AG04449 (cell line): ENCODE results near the gene TUT7.

Experiments used
- CTCF ChIA-PET: fragments of 350-600 bp; formaldehyde crosslinking; extraction: SDS; loops from one replicate; lab custom pipeline; 2021; ENCODE audit warnings: antibody characterized with exemption; lab: Yijun Ruan, JAX
- POLR2A ChIA-PET: fragments of 400-600, 350-600 bp; formaldehyde crosslinking; extraction: SDS; loops from one replicate; lab custom pipeline; 2020; ENCODE audit warnings: antibody characterized with exemption, inconsistent platforms; lab: Yijun Ruan, JAX
- DNase-seq: peaks from one replicate; pipeline ENCODE4 v3.0.0-alpha.2; 2010; ENCODE audit warnings: low read depth, low spot score
- H3K4me3 ChIP-seq: 2 replicates; pipeline ENCODE4 v1.5.1; 2011; ENCODE audit warnings: low read depth, mild to moderate bottlenecking, control low read depth, low read length
- CTCF ChIP-seq: IDR thresholded peaks from one replicate; pipeline ENCODE4 v1.5.1; 2011; ENCODE audit warnings: mild to moderate bottlenecking, moderate library complexity, low read length, control low read depth, inconsistent platforms; ENCODE audit not compliant: insufficient read depth; ENCODE audit errors: missing control alignments

TUT7 gene

GRCh38 chr9:86356871-86357866 lies 3.0 kb upstream of the TUT7 start:
- H3K4me3 ChIP-seq: no peak overlapping the region
- ChIA-PET POLR2A (interaction anchor here (0.8 kb wide), 1 partner anchor 10 kb away, joined by 3 read pairs; no protein-coding TSS in a partner anchor), CTCF (interaction anchor here (0.9 to 1.2 kb wide), 2 partner anchors 8 to 55 kb away, joined by 3 read pairs; no protein-coding TSS in a partner anchor)
- no peak for DNase-seq
- TF ChIP-seq CTCF: no peak

- no peak for DNase-seq
- H3K4me3 ChIP-seq: no peak overlapping the region
- TF ChIP-seq CTCF: no peak
- ChIA-PET CTCF (no interaction called here), POLR2A (no interaction called here)
These were observed 1.6 kb upstream of the TUT7 start for GRCh38 chr9:86355814-86356213.

- CTCF ChIA-PET: no interaction called here
- TF ChIP-seq CTCF: no peak
- POLR2A ChIA-PET: no interaction called here
- no peak for DNase-seq
- H3K4me3 ChIP-seq: peak overlapping the region; percentile 98
These were observed 654 bp upstream of the TUT7 start for GRCh38 chr9:86354818-86355309.

GRCh38 chr9:86353655-86354010 lies 577 bp downstream of the TUT7 start:
- ChIA-PET CTCF (no interaction called here), POLR2A (interaction anchor here (0.6 to 1.3 kb wide), 2 partner anchors 32 to 47 kb away, joined by 3 read pairs; no protein-coding TSS in a partner anchor)
- TF ChIP-seq CTCF: no peak
- peak overlapping the region; percentile 98 for H3K4me3 ChIP-seq
- DNase-seq: no peak

DNA sequence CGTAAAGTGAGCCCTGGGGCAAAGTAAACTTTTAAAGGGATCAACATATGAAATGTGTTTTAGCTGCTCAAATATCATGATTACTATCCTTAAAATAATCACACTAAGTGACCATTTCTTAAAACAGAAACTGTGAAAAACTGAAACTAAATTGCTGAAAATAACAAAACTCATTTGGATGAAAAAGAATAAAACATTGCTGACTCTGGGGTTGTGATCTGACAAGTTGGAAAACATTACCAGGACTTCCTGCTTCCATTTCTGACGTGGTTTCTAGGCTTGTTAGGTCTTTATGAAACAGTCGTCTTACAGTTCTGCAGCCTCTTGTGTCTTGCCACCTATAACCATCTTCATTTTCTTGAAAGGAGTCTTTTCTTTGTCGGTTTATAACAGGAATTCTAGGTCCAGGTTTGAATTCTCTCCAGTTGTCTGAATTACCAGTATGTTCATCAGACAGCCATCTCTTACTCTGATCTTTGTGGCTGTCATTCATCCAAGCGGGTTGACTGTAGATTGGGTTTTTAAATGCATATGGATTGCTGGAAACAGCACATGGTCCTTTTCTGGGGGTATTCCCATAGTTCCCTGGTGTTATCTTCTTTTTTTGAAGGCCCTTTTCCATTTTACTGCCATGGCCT lies 1.7 kb downstream of the TUT7 start:
- no peak for TF ChIP-seq CTCF
- ChIA-PET CTCF (no interaction called here), POLR2A (no interaction called here)
- peak overlapping the region; percentile 98 for H3K4me3 ChIP-seq
- DNase-seq: no peak

DNA sequence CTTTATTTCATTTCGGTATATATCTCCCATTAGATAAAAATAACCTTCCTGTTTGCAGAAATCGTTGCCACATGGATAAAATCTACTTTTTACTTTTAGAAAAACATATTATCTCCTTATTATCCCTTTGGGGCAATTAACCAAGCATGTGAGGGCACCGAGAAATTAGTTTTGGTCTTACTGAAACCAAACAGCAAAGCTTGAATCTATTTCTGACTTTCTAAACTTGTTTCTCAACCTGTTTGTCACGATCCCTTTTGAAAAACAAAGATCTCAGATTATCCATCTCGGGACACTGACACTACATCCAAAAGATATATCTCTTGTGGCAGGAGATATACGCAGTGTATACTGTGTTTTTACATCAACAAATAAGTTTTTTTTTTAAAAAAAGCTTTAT lies 2.3 kb downstream of the TUT7 start:
- H3K4me3 ChIP-seq: peak overlapping the region; percentile 27
- no peak for DNase-seq
- ChIA-PET CTCF (no interaction called here), POLR2A (no interaction called here)
- no peak for TF ChIP-seq CTCF
